GM12864 (cell line): Measurements from ENCODE around the gene IBA57.

Source experiments
- DNase-seq: peaks from one replicate; pipeline ENCODE4 v3.0.0-alpha.2; 2011; ENCODE audit warnings: low read depth
- H3K4me3 ChIP-seq: 2 replicates; pipeline ENCODE4 v1.5.1; 2011; ENCODE audit warnings: mild to moderate bottlenecking, low read depth, low read length, control low read depth
- TF ChIP-seq, protein P1 (sequence below): IDR thresholded peaks from 2 replicates; pipeline ENCODE4 v1.5.1; 2011; ENCODE audit warnings: low read depth, mild to moderate bottlenecking, moderate library complexity, low read length, control low read depth, inconsistent platforms; ENCODE audit errors: missing control alignments

The IBA57 gene

GRCh38 chr1:228208831-228209551, 43.4 kb downstream of the IBA57 start:
- TF ChIP-seq, protein P1, sequence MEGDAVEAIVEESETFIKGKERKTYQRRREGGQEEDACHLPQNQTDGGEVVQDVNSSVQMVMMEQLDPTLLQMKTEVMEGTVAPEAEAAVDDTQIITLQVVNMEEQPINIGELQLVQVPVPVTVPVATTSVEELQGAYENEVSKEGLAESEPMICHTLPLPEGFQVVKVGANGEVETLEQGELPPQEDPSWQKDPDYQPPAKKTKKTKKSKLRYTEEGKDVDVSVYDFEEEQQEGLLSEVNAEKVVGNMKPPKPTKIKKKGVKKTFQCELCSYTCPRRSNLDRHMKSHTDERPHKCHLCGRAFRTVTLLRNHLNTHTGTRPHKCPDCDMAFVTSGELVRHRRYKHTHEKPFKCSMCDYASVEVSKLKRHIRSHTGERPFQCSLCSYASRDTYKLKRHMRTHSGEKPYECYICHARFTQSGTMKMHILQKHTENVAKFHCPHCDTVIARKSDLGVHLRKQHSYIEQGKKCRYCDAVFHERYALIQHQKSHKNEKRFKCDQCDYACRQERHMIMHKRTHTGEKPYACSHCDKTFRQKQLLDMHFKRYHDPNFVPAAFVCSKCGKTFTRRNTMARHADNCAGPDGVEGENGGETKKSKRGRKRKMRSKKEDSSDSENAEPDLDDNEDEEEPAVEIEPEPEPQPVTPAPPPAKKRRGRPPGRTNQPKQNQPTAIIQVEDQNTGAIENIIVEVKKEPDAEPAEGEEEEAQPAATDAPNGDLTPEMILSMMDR: no peak
- H3K4me3 ChIP-seq: no peak overlapping the region
- no peak for DNase-seq

DNA sequence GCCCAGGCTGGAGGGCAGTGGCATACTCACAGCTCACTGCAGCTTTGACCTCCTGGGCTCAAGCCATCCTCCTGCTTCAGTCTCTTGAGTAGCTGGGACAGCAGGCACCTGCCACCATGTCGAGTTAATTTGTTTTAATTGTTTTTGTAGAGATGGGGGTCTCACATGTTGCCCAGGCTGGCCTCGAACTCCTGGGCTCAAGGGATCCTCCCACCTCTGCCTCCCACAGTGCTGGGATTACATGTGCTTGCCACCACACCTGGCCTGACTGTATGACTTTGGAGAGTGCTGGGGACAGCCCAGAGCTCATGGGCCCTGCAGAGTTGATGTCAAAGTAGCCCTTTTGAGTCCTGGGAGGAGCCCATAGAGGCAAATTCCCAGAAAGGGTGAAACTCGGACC, 44.1 kb downstream of the IBA57 start:
- TF ChIP-seq, protein P1: no peak
- DNase-seq: no peak
- H3K4me3 ChIP-seq: no peak overlapping the region

GRCh38 chr1:228210076-228210651, 44.6 kb downstream of the IBA57 start:
- H3K4me3 ChIP-seq: no peak overlapping the region
- TF ChIP-seq, protein P1: no peak
- no peak for DNase-seq

DNA sequence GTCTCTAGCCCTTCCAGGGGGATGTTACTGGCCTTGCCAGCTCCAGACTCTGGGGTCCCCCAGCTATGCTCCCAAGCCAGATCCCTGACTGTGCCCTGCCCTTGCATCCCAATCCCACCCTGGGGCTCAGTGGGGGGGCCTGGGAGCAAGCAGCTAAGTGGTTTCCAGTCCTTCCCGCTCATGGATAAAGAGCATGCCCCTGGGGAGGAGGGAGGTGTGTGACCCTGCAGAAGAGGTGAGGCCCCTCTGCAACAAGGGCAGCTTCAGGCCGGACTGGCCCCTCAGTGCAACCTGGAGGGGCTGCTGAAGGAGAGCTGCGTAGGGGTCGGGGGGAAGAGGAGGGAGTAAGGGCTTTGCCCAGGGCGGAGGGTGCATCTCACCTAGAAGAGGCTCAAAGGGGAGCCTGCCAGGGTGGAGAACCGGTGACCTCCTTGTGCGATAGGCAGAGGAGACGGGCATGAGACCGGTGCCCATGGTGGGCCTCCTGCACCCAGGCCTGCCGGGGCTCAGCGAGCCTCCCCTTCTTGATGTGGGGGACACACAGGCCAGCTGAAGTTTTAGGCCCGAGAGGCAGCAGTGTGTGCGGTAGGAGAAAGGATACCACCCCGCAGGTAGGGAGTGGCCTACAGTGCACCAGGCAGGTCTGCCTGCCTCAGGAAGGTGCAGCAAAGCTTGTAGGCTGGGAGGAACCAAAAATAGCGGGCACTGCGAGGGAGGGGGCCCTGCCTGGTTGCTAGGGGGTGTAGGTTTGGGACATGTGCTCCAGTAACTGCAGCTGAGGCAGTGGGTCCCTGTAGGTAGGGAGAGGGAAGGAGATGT, 45.3 kb downstream of the IBA57 start:
- TF ChIP-seq, protein P1: no peak
- H3K4me3 ChIP-seq: no peak overlapping the region
- no peak for DNase-seq

GRCh38 chr1:228211531-228212414, 46.2 kb downstream of the IBA57 start:
- no peak overlapping the region for H3K4me3 ChIP-seq
- no peak for DNase-seq

More at GRCh38 chr1:228211531-228212414, 46.2 kb downstream of the IBA57 start:
- TF ChIP-seq, protein P1: no peak
